SU-DHL-6 (cell line): ENCODE results near the gene STX8.

Experiments used
- CTCF ChIP-seq: fragments of 200-600 bp; sonication (generic); IDR thresholded peaks from one replicate; pipeline ENCODE4 v1.5.1; 2017; ENCODE audit warnings: antibody characterized with exemption, mild to moderate bottlenecking, low read length, moderate library complexity; ENCODE audit not compliant: insufficient read depth, poor library complexity, severe bottlenecking
- EZH2phosphoT487 ChIP-seq: fragments of 200-600 bp; sonication (generic), shearing (Covaris generic); conservative IDR thresholded peaks from 2 replicates; pipeline ENCODE4 v1.6.1; 2018; ENCODE audit warnings: mild to moderate bottlenecking, antibody characterized with exemption, low read length, moderate library complexity, mixed read lengths

GRCh38 chr17:9229160-9229825, 346.3 kb downstream of the STX8 start:
- TF ChIP-seq CTCF (no peak), EZH2phosphoT487 (no peak)
